ENCODE measurements around the gene EDAR. TPM values are rescaled to one million over a fixed set of nuclear protein-coding genes. Genes with fewer than 3 reads are reported as not detected.

EDAR gene
- total and polyA plus RNA-seq, 7 donors = under 0.01 to 0.87 TPM; not detected in 5

GRCh38 chr2:108967757-108968156, 21.3 kb downstream of the EDAR start:
- intact Hi-C loops (cut with DNase I) = no loop called here
- no peaks in the 10 kb centered on the region for H3K36me3 ChIP-seq
- H3K27me3 ChIP-seq = no peaks in the 10 kb centered on the region
- H3K4me1 ChIP-seq = no peaks in the 10 kb centered on the region
- no peak overlapping the region for H3K27ac ChIP-seq
- no peak for DNase-seq
- no peaks in the 10 kb centered on the region for H3K9me3 ChIP-seq
- 75 to 91% methylated on average over 7 of the region's 7 CpGs for WGBS, 2 donors
- H3K4me3 ChIP-seq = no peak overlapping the region
- TF ChIP-seq, protein P1, sequence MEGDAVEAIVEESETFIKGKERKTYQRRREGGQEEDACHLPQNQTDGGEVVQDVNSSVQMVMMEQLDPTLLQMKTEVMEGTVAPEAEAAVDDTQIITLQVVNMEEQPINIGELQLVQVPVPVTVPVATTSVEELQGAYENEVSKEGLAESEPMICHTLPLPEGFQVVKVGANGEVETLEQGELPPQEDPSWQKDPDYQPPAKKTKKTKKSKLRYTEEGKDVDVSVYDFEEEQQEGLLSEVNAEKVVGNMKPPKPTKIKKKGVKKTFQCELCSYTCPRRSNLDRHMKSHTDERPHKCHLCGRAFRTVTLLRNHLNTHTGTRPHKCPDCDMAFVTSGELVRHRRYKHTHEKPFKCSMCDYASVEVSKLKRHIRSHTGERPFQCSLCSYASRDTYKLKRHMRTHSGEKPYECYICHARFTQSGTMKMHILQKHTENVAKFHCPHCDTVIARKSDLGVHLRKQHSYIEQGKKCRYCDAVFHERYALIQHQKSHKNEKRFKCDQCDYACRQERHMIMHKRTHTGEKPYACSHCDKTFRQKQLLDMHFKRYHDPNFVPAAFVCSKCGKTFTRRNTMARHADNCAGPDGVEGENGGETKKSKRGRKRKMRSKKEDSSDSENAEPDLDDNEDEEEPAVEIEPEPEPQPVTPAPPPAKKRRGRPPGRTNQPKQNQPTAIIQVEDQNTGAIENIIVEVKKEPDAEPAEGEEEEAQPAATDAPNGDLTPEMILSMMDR (IDR thresholded peaks at IDR 0.05) = no peak
- TF ChIP-seq POLR2AphosphoS5 (IDR thresholded peaks at IDR 0.05) (no peak), EP300 (IDR thresholded peaks at IDR 0.05) (no peak), POLR2A (IDR thresholded peaks at IDR 0.05) (no peak)

GRCh38 chr2:108965540-108966289, 23.3 kb downstream of the EDAR start:
- intact Hi-C loops (cut with DNase I) = no loop called here
- WGBS, 2 donors = 15 to 60% methylated on average over 3 of the region's 3 CpGs
- no peak overlapping the region for H3K27ac ChIP-seq
- no peaks in the 10 kb centered on the region for H3K4me1 ChIP-seq
- H3K36me3 ChIP-seq = no peaks in the 10 kb centered on the region
- DNase-seq = no peak
- TF ChIP-seq POLR2A (IDR thresholded peaks at IDR 0.05) (no peak), EP300 (IDR thresholded peaks at IDR 0.05) (no peak), POLR2AphosphoS5 (IDR thresholded peaks at IDR 0.05) (no peak)
- TF ChIP-seq, protein P1 (IDR thresholded peaks at IDR 0.05) = no peak
- no peaks in the 10 kb centered on the region for H3K27me3 ChIP-seq
- H3K9me3 ChIP-seq = no peaks in the 10 kb centered on the region
- H3K4me3 ChIP-seq = no peak overlapping the region

DNA sequence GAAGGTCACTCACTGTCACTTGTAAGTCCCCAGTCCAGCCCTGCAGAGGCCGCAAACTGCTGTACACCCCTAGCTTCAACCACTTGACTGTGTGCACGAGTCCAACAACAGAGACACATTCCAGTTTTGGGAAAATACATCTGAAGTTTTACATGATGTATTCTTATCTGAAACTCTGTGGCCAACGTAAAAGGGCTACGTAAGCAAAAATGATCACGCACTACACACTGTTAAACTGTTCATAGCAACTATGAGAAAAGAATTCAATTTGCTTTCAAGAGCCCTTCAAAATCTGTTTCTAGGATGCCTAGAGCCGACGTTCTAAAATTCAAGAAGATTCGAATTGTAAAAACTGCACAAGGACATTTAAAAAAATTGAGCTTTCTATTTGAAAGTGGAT, 26.0 kb downstream of the EDAR start:
- TF ChIP-seq POLR2AphosphoS5 (IDR thresholded peaks at IDR 0.05) = no peak
- no peak for TF ChIP-seq POLR2A (IDR thresholded peaks at IDR 0.05)

GRCh38 chr2:108961796-108962195, 27.2 kb downstream of the EDAR start:
- no peaks in the 10 kb centered on the region for H3K9me3 ChIP-seq
- 96 to 98% methylated on average over 4 of the region's 4 CpGs for WGBS, 2 donors
- H3K27me3 ChIP-seq = no peaks in the 10 kb centered on the region
- H3K36me3 ChIP-seq = no peaks in the 10 kb centered on the region
- no peak for DNase-seq
- H3K4me3 ChIP-seq = no peak overlapping the region
- no peak for TF ChIP-seq POLR2A (IDR thresholded peaks at IDR 0.05)
- TF ChIP-seq POLR2AphosphoS5 (IDR thresholded peaks at IDR 0.05) = no peak
- TF ChIP-seq EP300 (IDR thresholded peaks at IDR 0.05) = no peak
- TF ChIP-seq, protein P1 (IDR thresholded peaks at IDR 0.05) = no peak
- H3K4me1 ChIP-seq = no peaks in the 10 kb centered on the region
- intact Hi-C loops (cut with DNase I) = no loop called here
- no peak overlapping the region for H3K27ac ChIP-seq

More for the DNA sequence above, 26.0 kb downstream of the EDAR start:
- Histone ChIP-seq H3K9me3 (no peaks in the 10 kb centered on the region), H3K4me3 (no peak overlapping the region), H3K4me1 (no peaks in the 10 kb centered on the region), H3K27me3 (no peaks in the 10 kb centered on the region), H3K36me3 (no peaks in the 10 kb centered on the region), H3K27ac (no peak overlapping the region)
- 93 to 95% methylated on average over 8 of the region's 8 CpGs for WGBS, 2 donors
- intact Hi-C loops (cut with DNase I) = no loop called here
- DNase-seq = no peak

- WGBS, 2 donors = 84 to 89% methylated on average over 5 of the region's 5 CpGs
- DNase-seq = no peak
Measured at GRCh38 chr2:108960006-108960405, 29.0 kb downstream of the EDAR start.

More at GRCh38 chr2:108960006-108960405, 29.0 kb downstream of the EDAR start:
- Histone ChIP-seq H3K4me3 (no peak overlapping the region), H3K36me3 (no peaks in the 10 kb centered on the region), H3K9me3 (no peaks in the 10 kb centered on the region), H3K27ac (no peak overlapping the region), H3K27me3 (no peaks in the 10 kb centered on the region), H3K4me1 (no peaks in the 10 kb centered on the region)
- TF ChIP-seq POLR2AphosphoS5 (IDR thresholded peaks at IDR 0.05) (no peak), EP300 (IDR thresholded peaks at IDR 0.05) (no peak), POLR2A (IDR thresholded peaks at IDR 0.05) (no peak)
- TF ChIP-seq, protein P1 (IDR thresholded peaks at IDR 0.05) = no peak
- intact Hi-C loops (cut with DNase I) = no loop called here

All from sigmoid colon (tissue), 7 donors.